Neuronal stem cell (in vitro differentiated cells): ENCODE results near the gene BRD1.

ENCODE experiments used
- DNase-seq: peaks from one replicate; pipeline ENCODE4 v3.0.0-alpha.2; 2013; ENCODE audit warnings: low spot score
- H2AFZ ChIP-seq: one replicate; pipeline ENCODE4 v1.6.1; 2013; ENCODE audit warnings: mild to moderate bottlenecking, low read length, inconsistent platforms
- H2AK5ac ChIP-seq: 2 replicates; pipeline ENCODE4 v1.6.1; 2013; ENCODE audit warnings: low read depth, mild to moderate bottlenecking, inconsistent platforms, low read length, moderate library complexity, mixed read lengths
- H2BK120ac ChIP-seq: 2 replicates; pipeline ENCODE4 v1.6.1; 2013; ENCODE audit warnings: low read depth, mild to moderate bottlenecking, inconsistent platforms, low read length, moderate library complexity, mixed read lengths
- H2BK12ac ChIP-seq: one replicate; pipeline ENCODE4 v1.6.1; 2013; ENCODE audit warnings: low read length, inconsistent platforms
- H2BK15ac ChIP-seq: 2 replicates; pipeline ENCODE4 v1.6.1; 2013; ENCODE audit warnings: mild to moderate bottlenecking, low read length, inconsistent platforms, mixed read lengths
- H2BK5ac ChIP-seq: one replicate; pipeline ENCODE4 v1.6.1; 2013; ENCODE audit warnings: inconsistent platforms, mild to moderate bottlenecking, low read length, moderate library complexity
- H3K14ac ChIP-seq: one replicate; pipeline ENCODE4 v1.6.1; 2013; ENCODE audit warnings: low read length, inconsistent platforms
- H3K18ac ChIP-seq: 2 replicates; pipeline ENCODE4 v1.6.1; 2013; ENCODE audit warnings: low read length, inconsistent platforms
- H3K23ac ChIP-seq: 2 replicates; pipeline ENCODE4 v1.6.1; 2013; ENCODE audit warnings: low read depth, mild to moderate bottlenecking, mixed read lengths, low read length, inconsistent platforms; ENCODE audit not compliant: poor library complexity
- H3K27ac ChIP-seq: replicated peaks from 3 replicates; pipeline ENCODE4 v1.5.1; 2013; ENCODE audit warnings: low read length, inconsistent platforms
- H3K27me3 ChIP-seq, 3 experiments: 2 replicates each; pipeline ENCODE4 v1.6.1; 2013; ENCODE audit warnings: low read length in 3 of 3, mild to moderate bottlenecking in 2 of 3, inconsistent platforms in 1 of 3, low read depth in 1 of 3, mixed read lengths in 1 of 3, moderate library complexity in 1 of 3; ENCODE audit not compliant: control insufficient read depth in 3 of 3, insufficient read depth in 3 of 3
- H3K36me3 ChIP-seq, 2 donors: replicated peaks in 1 of 2; 2 replicates each; pipeline ENCODE4 v1.6.1; 2013; ENCODE audit warnings: low read length in 2 of 2; ENCODE audit not compliant: control insufficient read depth in 2 of 2, insufficient read depth in 2 of 2
- H3K4ac ChIP-seq: 2 replicates; pipeline ENCODE4 v1.6.1; 2013; ENCODE audit warnings: inconsistent platforms, mild to moderate bottlenecking, low read length, moderate library complexity
- H3K4me1 ChIP-seq, 2 donors: 1 replicate in 1 of 2; 2 replicates in 1 of 2; pipeline ENCODE4 v1.6.1; 2013; ENCODE audit warnings: low read length in 2 of 2, low read depth in 1 of 2; ENCODE audit not compliant: control insufficient read depth in 2 of 2, insufficient read depth in 1 of 2
- H3K4me2 ChIP-seq: one replicate; pipeline ENCODE4 v1.6.1; 2013; ENCODE audit warnings: mild to moderate bottlenecking, low read length, inconsistent platforms; ENCODE audit not compliant: insufficient read depth, poor library complexity, severe bottlenecking
- H3K4me3 ChIP-seq, 2 donors: 2 replicates each; pipeline ENCODE4 v1.5.1; 2013; ENCODE audit warnings: low read length in 2 of 2, mild to moderate bottlenecking in 2 of 2, inconsistent platforms in 1 of 2, moderate library complexity in 1 of 2
- H3K79me1 ChIP-seq: one replicate; pipeline ENCODE4 v1.6.1; 2013; ENCODE audit warnings: low read depth, mild to moderate bottlenecking, inconsistent platforms, low read length, moderate library complexity
- H3K9ac ChIP-seq: one replicate; pipeline ENCODE4 v1.6.1; 2013; ENCODE audit warnings: mild to moderate bottlenecking, low read depth, low read length, inconsistent platforms; ENCODE audit not compliant: poor library complexity
- H3K9me3 ChIP-seq, 2 donors: replicated peaks in 1 of 2; 2 replicates each; pipeline versions ENCODE3 to v1.6.1; 2013; ENCODE audit warnings: low read length in 2 of 2, mild to moderate bottlenecking in 2 of 2, inconsistent platforms in 1 of 2, low read depth in 1 of 2, mixed read lengths in 1 of 2, moderate library complexity in 1 of 2; ENCODE audit not compliant: control insufficient read depth in 2 of 2, insufficient read depth in 1 of 2
- H4K8ac ChIP-seq: one replicate; pipeline ENCODE4 v1.6.1; 2013; ENCODE audit warnings: low read depth, mild to moderate bottlenecking, inconsistent platforms, low read length, moderate library complexity
- H4K91ac ChIP-seq: one replicate; pipeline ENCODE4 v1.6.1; 2013; ENCODE audit warnings: low read length, low read depth, mild to moderate bottlenecking, inconsistent platforms; ENCODE audit not compliant: poor library complexity
- WGBS, 2 donors: extraction: QIAGEN DNeasy Blood & Tissue Kit; methylation state at CpG; one replicate each; pipeline ENCODE4 v1.1.7; 2013; ENCODE audit warnings: missing lambda C conversion rate in 2 of 2, mixed read lengths in 1 of 2; ENCODE audit not compliant: insufficient read length in 2 of 2, insufficient replicate concordance in 1 of 2; ENCODE audit errors: extremely low coverage in 2 of 2; 5-methylcytosine and 5-hydroxymethylcytosine counted together

The BRD1 gene

DNA sequence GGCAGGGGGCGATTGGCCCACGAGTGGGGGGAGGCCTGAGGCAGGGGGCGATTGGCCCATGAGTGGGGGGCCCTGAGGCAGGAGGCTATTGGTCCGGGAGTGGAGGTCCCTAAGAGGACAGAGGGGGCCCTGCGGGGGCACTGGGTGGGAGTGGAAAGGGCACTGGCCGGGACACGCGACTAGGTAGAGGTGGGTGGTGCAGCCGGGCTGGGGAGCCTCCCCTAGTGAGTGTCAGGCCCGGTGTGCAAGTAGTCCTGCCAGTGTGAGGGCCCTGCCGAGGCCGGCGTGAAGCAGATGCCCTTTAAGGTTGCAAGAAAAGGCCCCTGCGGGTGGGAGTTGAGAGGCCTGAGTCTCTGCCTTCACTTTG, 909 bp upstream of the BRD1 start:
- no peak overlapping the region for H3K27ac ChIP-seq
- no peak overlapping the region for H3K23ac ChIP-seq
- H4K8ac ChIP-seq, result peak overlapping the region; percentile 96
- H3K9ac ChIP-seq, result no peak overlapping the region
- no CpG with 5 or more reads among the region's 14 CpGs for WGBS, 2 donors
- H2BK15ac ChIP-seq, result peak overlapping the region; percentile 97
- no peak overlapping the region for H2BK5ac ChIP-seq
- H2AK5ac ChIP-seq, result peak overlapping the region; percentile 93
- no peak overlapping the region for H3K14ac ChIP-seq
- H3K4me1 ChIP-seq, result peaks cover 9 to 11% of the 10 kb centered on the region in 2 donors
- no peak for DNase-seq
- peaks cover under 1 to 24% of the 10 kb centered on the region in 2 donors for H3K9me3 ChIP-seq
- H4K91ac ChIP-seq, result no peak overlapping the region
- peak overlapping the region; percentile 83 for H3K18ac ChIP-seq
- H3K36me3 ChIP-seq, result peaks cover 17 to 23% of the 10 kb centered on the region in 2 donors
- H3K4ac ChIP-seq, result no peak overlapping the region
- no peak overlapping the region for H2AFZ ChIP-seq
- H3K79me1 ChIP-seq, result peaks cover 16% of the 10 kb centered on the region
- H2BK120ac ChIP-seq, result no peak overlapping the region
- H2BK12ac ChIP-seq, result no peak overlapping the region
- H3K27me3 ChIP-seq, result peaks cover 0 to 4% (median 0%) of the 10 kb centered on the region in 3 experiments
- H3K4me2 ChIP-seq, result no peak overlapping the region
- no peak overlapping the region for H3K4me3 ChIP-seq

DNA sequence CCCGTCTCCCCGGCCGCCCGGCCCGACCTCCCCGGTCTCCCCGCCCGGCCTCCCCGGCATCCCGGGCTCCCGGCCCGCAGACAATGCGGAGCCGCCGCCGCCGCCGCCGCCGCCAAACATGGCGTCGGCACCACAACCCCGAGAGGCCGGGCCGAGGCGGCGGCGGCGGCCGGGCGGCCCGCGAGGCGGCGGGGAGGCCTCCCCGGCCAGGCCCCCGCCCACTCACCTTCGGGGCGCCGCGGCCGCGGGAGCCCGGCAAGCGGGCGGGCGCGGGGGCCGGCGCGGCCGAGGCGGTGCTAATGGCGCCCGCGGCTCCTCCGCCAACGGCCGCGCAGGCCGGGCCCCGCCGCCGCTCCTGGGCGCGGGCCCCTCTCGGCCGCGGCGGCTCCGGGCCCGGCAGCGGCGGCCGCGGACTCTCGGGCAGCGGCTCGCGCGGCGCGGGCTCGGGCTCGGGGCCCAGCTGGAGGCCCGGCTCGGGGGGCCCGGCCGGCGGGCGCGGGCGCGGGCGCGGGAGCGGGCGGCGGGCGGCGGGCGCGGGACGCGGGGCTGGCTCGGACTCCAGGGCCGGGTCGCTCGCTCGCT, 311 bp downstream of the BRD1 start:
- H3K36me3 ChIP-seq, result peaks cover 27 to 36% of the 10 kb centered on the region in 2 donors
- no CpG with 5 or more reads among the region's 110 CpGs for WGBS, 2 donors
- peak overlapping the region; percentile 49 for H2AFZ ChIP-seq
- no peak overlapping the region for H3K23ac ChIP-seq
- no peak overlapping the region for H3K27ac ChIP-seq
- H3K9me3 ChIP-seq, result peaks cover 2 to 24% of the 10 kb centered on the region in 2 donors
- no peak overlapping the region for H4K91ac ChIP-seq
- H2AK5ac ChIP-seq, result peak overlapping the region; percentile 98
- peak overlapping the region; percentile 63 to 92 for H3K4me3 ChIP-seq
- H3K79me1 ChIP-seq, result peaks cover 22% of the 10 kb centered on the region
- H3K18ac ChIP-seq, result peak overlapping the region; percentile 86
- peak overlapping the region; percentile 82 for H3K4me2 ChIP-seq
- H4K8ac ChIP-seq, result no peak overlapping the region
- H3K14ac ChIP-seq, result peak overlapping the region; percentile 23
- H3K4me1 ChIP-seq, result peaks cover 9 to 11% of the 10 kb centered on the region in 2 donors
- H2BK5ac ChIP-seq, result no peak overlapping the region
- peak overlapping the region; percentile 57 for H2BK120ac ChIP-seq
- no peaks in the 10 kb centered on the region for H3K27me3 ChIP-seq
- H3K9ac ChIP-seq, result peak overlapping the region; percentile 90
- H2BK15ac ChIP-seq, result peak overlapping the region; percentile 31
- no peak overlapping the region for H2BK12ac ChIP-seq
- no peak for DNase-seq
- no peak overlapping the region for H3K4ac ChIP-seq

DNA sequence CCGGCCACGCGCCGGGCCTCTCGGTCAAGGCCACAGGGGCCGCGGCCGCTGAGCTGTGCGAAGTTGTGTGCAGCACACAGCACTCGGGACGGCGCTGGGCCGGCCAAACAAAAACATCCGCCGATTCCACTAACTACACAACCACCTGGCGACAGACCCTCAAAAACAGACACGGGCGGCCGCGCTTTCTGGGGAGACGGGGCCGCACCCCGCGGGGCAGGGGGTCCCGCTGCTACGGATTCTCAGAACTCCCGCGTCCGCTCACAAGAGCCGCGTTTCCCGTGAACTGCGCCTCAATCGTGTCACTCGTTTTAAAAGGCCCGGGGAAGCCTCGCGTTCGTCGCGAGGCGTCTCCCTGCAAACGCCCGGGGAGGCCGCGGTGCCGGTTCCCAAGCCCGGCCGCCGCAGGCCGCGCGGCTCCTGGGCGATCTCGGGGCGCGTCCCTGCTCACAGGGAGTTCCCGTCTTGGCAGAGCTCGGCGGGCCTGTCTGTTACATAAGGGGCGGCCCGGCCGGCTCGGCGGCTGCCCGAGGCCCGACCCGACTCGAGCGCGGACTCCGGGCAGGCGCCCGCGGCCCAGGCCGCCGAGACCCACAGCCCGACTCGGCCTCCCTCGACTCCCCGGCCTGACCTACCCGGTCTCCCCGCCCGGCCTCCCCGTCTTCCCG, 936 bp downstream of the BRD1 start:
- Histone ChIP-seq H3K4ac (no peak overlapping the region), H2BK12ac (no peak overlapping the region), H4K91ac (no peak overlapping the region), H3K4me2 (peak overlapping the region; percentile 82), H2AFZ (peak overlapping the region; percentile 49), H2BK120ac (peak overlapping the region; percentile 57), H2BK15ac (peak overlapping the region; percentile 31), H3K23ac (peak overlapping the region; percentile 13), H2AK5ac (peak overlapping the region; percentile 98), H2BK5ac (no peak overlapping the region), H4K8ac (no peak overlapping the region), H3K27ac (no peak overlapping the region), H3K9me3 (peaks cover 2 to 23% of the 10 kb centered on the region in 2 donors), H3K27me3 (no peaks in the 10 kb centered on the region), H3K14ac (peak overlapping the region; percentile 42), H3K4me1 (peaks cover 9 to 11% of the 10 kb centered on the region in 2 donors), H3K4me3 (peak overlapping the region; percentile 63 to 92), H3K9ac (peak overlapping the region; percentile 90), H3K36me3 (peaks cover 28 to 42% of the 10 kb centered on the region in 2 donors), H3K18ac (peak overlapping the region; percentile 86), H3K79me1 (peaks cover 23% of the 10 kb centered on the region)
- no peak for DNase-seq
- no CpG with 5 or more reads among the region's 86 CpGs for WGBS, 2 donors

DNA sequence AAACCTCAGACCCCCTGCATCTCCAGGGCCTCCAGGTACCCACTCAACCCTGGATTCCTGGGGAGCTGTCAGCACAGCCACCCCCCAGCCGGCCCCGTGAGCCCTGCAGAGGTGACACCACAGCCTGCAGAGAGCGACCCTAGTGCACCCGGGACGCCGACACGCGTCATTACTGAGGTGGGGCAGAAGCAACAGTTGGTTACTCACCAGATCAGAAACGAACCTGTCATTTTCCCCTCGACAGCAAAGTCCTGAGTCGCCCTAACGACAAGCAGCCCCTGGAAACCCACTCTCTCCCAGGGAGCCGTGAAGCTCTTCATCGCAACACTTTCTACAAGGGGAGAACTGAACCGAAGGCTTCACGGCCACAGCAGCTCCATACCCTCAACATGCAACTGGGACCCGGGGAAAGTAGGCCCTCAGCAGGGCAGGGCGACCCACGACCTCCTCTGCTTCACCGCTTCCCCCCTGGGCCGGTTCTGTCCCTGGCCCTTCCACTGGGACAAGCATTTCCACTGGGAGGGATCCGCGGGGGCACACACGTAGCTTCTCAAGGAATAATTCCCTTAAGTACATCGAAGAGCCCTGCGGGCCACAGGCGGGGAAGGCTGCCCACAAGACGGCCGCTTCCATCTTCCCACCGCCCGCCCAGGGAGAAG, 1.6 kb downstream of the BRD1 start:
- Histone ChIP-seq H4K8ac (no peak overlapping the region), H3K4me3 (peak overlapping the region; percentile 63 to 92), H3K14ac (peak overlapping the region; percentile 42), H2AK5ac (peak overlapping the region; percentile 98), H3K27ac (no peak overlapping the region), H3K9me3 (peaks cover 2 to 16% of the 10 kb centered on the region in 2 donors), H3K4me1 (peaks cover 9 to 11% of the 10 kb centered on the region in 2 donors), H3K27me3 (no peaks in the 10 kb centered on the region), H2BK120ac (no peak overlapping the region), H2AFZ (no peak overlapping the region), H2BK12ac (no peak overlapping the region), H3K4me2 (peak overlapping the region; percentile 82), H3K18ac (peak overlapping the region; percentile 86), H4K91ac (no peak overlapping the region), H3K79me1 (peaks cover 26% of the 10 kb centered on the region), H3K36me3 (peaks cover 31 to 49% of the 10 kb centered on the region in 2 donors), H3K9ac (peak overlapping the region; percentile 90), H2BK5ac (no peak overlapping the region), H3K23ac (no peak overlapping the region), H2BK15ac (no peak overlapping the region), H3K4ac (no peak overlapping the region)
- no CpG with 5 or more reads among the region's 31 CpGs for WGBS, 2 donors
- no peak for DNase-seq
